ENCODE measurements around the gene MAMDC2.

- TF ChIP-seq, protein P1, sequence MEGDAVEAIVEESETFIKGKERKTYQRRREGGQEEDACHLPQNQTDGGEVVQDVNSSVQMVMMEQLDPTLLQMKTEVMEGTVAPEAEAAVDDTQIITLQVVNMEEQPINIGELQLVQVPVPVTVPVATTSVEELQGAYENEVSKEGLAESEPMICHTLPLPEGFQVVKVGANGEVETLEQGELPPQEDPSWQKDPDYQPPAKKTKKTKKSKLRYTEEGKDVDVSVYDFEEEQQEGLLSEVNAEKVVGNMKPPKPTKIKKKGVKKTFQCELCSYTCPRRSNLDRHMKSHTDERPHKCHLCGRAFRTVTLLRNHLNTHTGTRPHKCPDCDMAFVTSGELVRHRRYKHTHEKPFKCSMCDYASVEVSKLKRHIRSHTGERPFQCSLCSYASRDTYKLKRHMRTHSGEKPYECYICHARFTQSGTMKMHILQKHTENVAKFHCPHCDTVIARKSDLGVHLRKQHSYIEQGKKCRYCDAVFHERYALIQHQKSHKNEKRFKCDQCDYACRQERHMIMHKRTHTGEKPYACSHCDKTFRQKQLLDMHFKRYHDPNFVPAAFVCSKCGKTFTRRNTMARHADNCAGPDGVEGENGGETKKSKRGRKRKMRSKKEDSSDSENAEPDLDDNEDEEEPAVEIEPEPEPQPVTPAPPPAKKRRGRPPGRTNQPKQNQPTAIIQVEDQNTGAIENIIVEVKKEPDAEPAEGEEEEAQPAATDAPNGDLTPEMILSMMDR (conservative IDR thresholded peaks at IDR 0.05 in 1 of 2, IDR thresholded peaks at IDR 0.05 in 1 of 2; ENCODE audit: low read depth in 1 of 2, low read length in 2 of 2): no peak
- TF ChIP-seq EZH2 (IDR thresholded peaks at IDR 0.05; ENCODE audit: low read length, missing control alignments): no peak
Measured at GRCh38 chr9:70003901-70004714, 39.5 kb upstream of the MAMDC2 start.
